Esophagus squamous epithelium (tissue), 4 donors: Measurements from ENCODE around the gene FAM177B.

Experiments used
- POLR2A ChIP-seq, 4 donors: fragments of 450-650 bp; IDR thresholded peaks; one replicate each; pipeline ENCODE4 v1.6.1; 2017; ENCODE audit warnings: antibody characterized with exemption in 4 of 4, mild to moderate bottlenecking in 4 of 4, moderate library complexity in 3 of 4
- TF ChIP-seq, protein P1 (sequence below), 6 experiments: fragments of 450-650 bp in 4 of 6; fragments of 200-600 bp in 2 of 6; sonication (generic) in 2 of 6; IDR thresholded peaks; one replicate each; pipeline ENCODE4 v1.5.1; 2016 to 2019; ENCODE audit warnings: antibody characterized with exemption in 6 of 6, mild to moderate bottlenecking in 4 of 6, moderate library complexity in 4 of 6

DNA sequence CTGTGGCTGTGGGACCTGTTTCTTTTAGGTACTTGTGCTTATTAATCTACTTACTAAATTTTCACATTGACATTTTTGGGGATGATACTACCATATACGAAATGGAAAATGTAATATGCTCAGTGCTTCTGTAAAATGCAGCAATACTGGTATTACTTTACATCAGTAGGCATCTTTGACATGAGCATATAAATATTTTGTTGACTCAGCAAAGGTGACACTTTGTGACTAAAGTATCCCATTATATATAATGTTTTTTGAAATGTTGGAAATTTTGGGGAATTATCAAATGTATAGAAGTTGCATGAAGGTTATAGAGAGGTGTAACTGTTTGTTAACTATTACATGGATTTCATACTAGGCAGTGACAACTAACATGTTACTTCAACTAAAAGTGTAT, 2.3 kb upstream of the FAM177B start:
- TF ChIP-seq, protein P1, sequence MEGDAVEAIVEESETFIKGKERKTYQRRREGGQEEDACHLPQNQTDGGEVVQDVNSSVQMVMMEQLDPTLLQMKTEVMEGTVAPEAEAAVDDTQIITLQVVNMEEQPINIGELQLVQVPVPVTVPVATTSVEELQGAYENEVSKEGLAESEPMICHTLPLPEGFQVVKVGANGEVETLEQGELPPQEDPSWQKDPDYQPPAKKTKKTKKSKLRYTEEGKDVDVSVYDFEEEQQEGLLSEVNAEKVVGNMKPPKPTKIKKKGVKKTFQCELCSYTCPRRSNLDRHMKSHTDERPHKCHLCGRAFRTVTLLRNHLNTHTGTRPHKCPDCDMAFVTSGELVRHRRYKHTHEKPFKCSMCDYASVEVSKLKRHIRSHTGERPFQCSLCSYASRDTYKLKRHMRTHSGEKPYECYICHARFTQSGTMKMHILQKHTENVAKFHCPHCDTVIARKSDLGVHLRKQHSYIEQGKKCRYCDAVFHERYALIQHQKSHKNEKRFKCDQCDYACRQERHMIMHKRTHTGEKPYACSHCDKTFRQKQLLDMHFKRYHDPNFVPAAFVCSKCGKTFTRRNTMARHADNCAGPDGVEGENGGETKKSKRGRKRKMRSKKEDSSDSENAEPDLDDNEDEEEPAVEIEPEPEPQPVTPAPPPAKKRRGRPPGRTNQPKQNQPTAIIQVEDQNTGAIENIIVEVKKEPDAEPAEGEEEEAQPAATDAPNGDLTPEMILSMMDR (IDR thresholded peaks at IDR 0.05): no peak
- no peak for TF ChIP-seq POLR2A (IDR thresholded peaks at IDR 0.05)
